ENCODE measurements around the gene EGFR.

- no peak for TF ChIP-seq CTCF (conservative IDR thresholded peaks at IDR 0.05)
- TF ChIP-seq ZFX (IDR thresholded peaks at IDR 0.05) = no peak
Observed at GRCh38 chr7:55028011-55028410, 9.2 kb downstream of the EGFR start.

All from C4-2B (cell line).